Mesenchymal stem cell (in vitro differentiated cells and primary cell): ENCODE results near the gene PPP6R3.

Experiments used
- DNase-seq: peaks from one replicate; pipeline ENCODE4 v3.0.0-alpha.2; 2013
- H2AFZ ChIP-seq: one replicate; pipeline ENCODE4 v1.6.1; 2013; ENCODE audit warnings: low read depth, mild to moderate bottlenecking, control low read depth, inconsistent platforms, low read length, moderate library complexity
- H2AK5ac ChIP-seq: 2 replicates; pipeline ENCODE4 v1.6.1; 2013; ENCODE audit warnings: low read length, moderate library complexity, mild to moderate bottlenecking, inconsistent platforms; ENCODE audit not compliant: severe bottlenecking
- H2BK120ac ChIP-seq: one replicate; pipeline ENCODE4 v1.6.1; 2013; ENCODE audit warnings: low read depth, mild to moderate bottlenecking, inconsistent platforms, low read length, moderate library complexity
- H2BK12ac ChIP-seq, 2 experiments: one replicate each; pipeline ENCODE4 v1.6.1; 2013; ENCODE audit warnings: inconsistent platforms in 2 of 2, low read length in 2 of 2, mild to moderate bottlenecking in 2 of 2, moderate library complexity in 2 of 2, control low read depth in 1 of 2
- H2BK15ac ChIP-seq: one replicate; pipeline ENCODE4 v1.6.1; 2013; ENCODE audit warnings: mild to moderate bottlenecking, low read depth, inconsistent platforms; ENCODE audit not compliant: poor library complexity, severe bottlenecking
- H2BK5ac ChIP-seq: 2 replicates; pipeline ENCODE4 v1.6.1; 2013; ENCODE audit warnings: low read depth, mild to moderate bottlenecking, low read length, control low read depth, inconsistent platforms; ENCODE audit not compliant: poor library complexity, severe bottlenecking
- H3K14ac ChIP-seq, 2 experiments: one replicate each; pipeline ENCODE4 v1.6.1; 2013; ENCODE audit warnings: inconsistent platforms in 2 of 2, low read length in 2 of 2, control low read depth in 1 of 2, mild to moderate bottlenecking in 1 of 2, moderate library complexity in 1 of 2
- H3K18ac ChIP-seq, 2 experiments: one replicate each; pipeline ENCODE4 v1.6.1; 2013; ENCODE audit warnings: inconsistent platforms in 2 of 2, low read length in 2 of 2, control low read depth in 1 of 2, low read depth in 1 of 2, mild to moderate bottlenecking in 1 of 2
- H3K23ac ChIP-seq, 2 experiments: one replicate each; pipeline ENCODE4 v1.6.1; 2013; ENCODE audit warnings: inconsistent platforms in 2 of 2, low read length in 2 of 2, mild to moderate bottlenecking in 2 of 2, moderate library complexity in 2 of 2, control low read depth in 1 of 2
- H3K27ac ChIP-seq: 2 replicates; pipeline ENCODE4 v1.5.1; 2013; ENCODE audit warnings: mild to moderate bottlenecking, moderate library complexity, low read length, control low read depth, inconsistent platforms; ENCODE audit not compliant: poor library complexity, severe bottlenecking
- H3K27me3 ChIP-seq, 2 experiments: 2 replicates each; pipeline versions ENCODE4 v1.6.1 to v1.7.0; 2013; ENCODE audit warnings: low read length in 2 of 2, mild to moderate bottlenecking in 2 of 2, moderate library complexity in 2 of 2, control low read depth in 1 of 2, inconsistent platforms in 1 of 2; ENCODE audit not compliant: control insufficient read depth in 1 of 2, insufficient read depth in 1 of 2
- H3K36me3 ChIP-seq, 2 experiments: 2 replicates each; pipeline versions ENCODE4 v1.6.1 to v1.7.0; 2013; ENCODE audit warnings: low read length in 2 of 2, control low read depth in 1 of 2, inconsistent platforms in 1 of 2, low read depth in 1 of 2, mild to moderate bottlenecking in 1 of 2; ENCODE audit not compliant: insufficient read depth in 2 of 2, control insufficient read depth in 1 of 2
- H3K4ac ChIP-seq, 2 experiments: one replicate each; pipeline ENCODE4 v1.6.1; 2013; ENCODE audit warnings: inconsistent platforms in 2 of 2, low read length in 2 of 2, mild to moderate bottlenecking in 2 of 2, moderate library complexity in 2 of 2, control low read depth in 1 of 2, low read depth in 1 of 2
- H3K4me1 ChIP-seq: 2 replicates; pipeline ENCODE4 v1.6.1; 2013; ENCODE audit warnings: low read depth, low read length, control low read depth; ENCODE audit not compliant: control insufficient read depth, insufficient read depth
- H3K4me2 ChIP-seq: 2 replicates; pipeline ENCODE4 v1.6.1; 2013; ENCODE audit warnings: low read length, mild to moderate bottlenecking, inconsistent platforms; ENCODE audit not compliant: poor library complexity, severe bottlenecking
- H3K4me3 ChIP-seq, 2 experiments: 2 replicates each; pipeline versions ENCODE4 v1.5.1 to v1.7.0; 2013; ENCODE audit warnings: low read length in 2 of 2, mild to moderate bottlenecking in 2 of 2, control low read depth in 1 of 2, low read depth in 1 of 2; ENCODE audit not compliant: insufficient read depth in 1 of 2
- H3K79me1 ChIP-seq: replicated peaks from 2 replicates; pipeline ENCODE4 v1.6.1; 2013; ENCODE audit warnings: mild to moderate bottlenecking, control low read depth, low read length, inconsistent platforms; ENCODE audit not compliant: poor library complexity, severe bottlenecking
- H3K9ac ChIP-seq: 2 replicates; pipeline ENCODE4 v1.7.0; 2013; ENCODE audit warnings: mild to moderate bottlenecking, low read length, moderate library complexity
- H3K9me3 ChIP-seq: 2 replicates; pipeline ENCODE4 v1.7.0; 2013; ENCODE audit warnings: mild to moderate bottlenecking, low read length; ENCODE audit not compliant: control insufficient read depth
- H4K8ac ChIP-seq: one replicate; pipeline ENCODE4 v1.6.1; 2013; ENCODE audit warnings: inconsistent platforms, mild to moderate bottlenecking, low read length, moderate library complexity
- H4K91ac ChIP-seq: one replicate; pipeline ENCODE4 v1.6.1; 2013; ENCODE audit warnings: mild to moderate bottlenecking, low read length, inconsistent platforms
- WGBS: methylation state at CpG from one replicate; pipeline ENCODE4 v1.1.7; 2013; ENCODE audit warnings: mixed read lengths; 5-methylcytosine and 5-hydroxymethylcytosine counted together

The PPP6R3 gene

GRCh38 chr11:68438658-68439259 is 21.8 kb upstream of the PPP6R3 start:
- H3K4me2 ChIP-seq: no peak overlapping the region
- no peak overlapping the region for H3K23ac ChIP-seq
- peak overlapping the region; percentile 31 for H4K91ac ChIP-seq
- peak overlapping the region in 1 of 2 experiments; percentile 60 for H2BK12ac ChIP-seq
- H3K9ac ChIP-seq: no peak overlapping the region
- H2BK5ac ChIP-seq: peak overlapping the region; percentile 69
- H3K4me3 ChIP-seq: no peak overlapping the region
- no peak overlapping the region for H3K14ac ChIP-seq
- peak overlapping the region; percentile 67 for H2BK15ac ChIP-seq
- no peak overlapping the region for H2BK120ac ChIP-seq
- peak overlapping the region; percentile 97 for H2AK5ac ChIP-seq
- peaks cover 59% of the 10 kb centered on the region for H3K4me1 ChIP-seq
- no peaks in the 10 kb centered on the region for H3K27me3 ChIP-seq
- H4K8ac ChIP-seq: peak overlapping the region; percentile 74
- DNase-seq: no peak
- peak overlapping the region in 1 of 2 experiments; percentile 66 for H3K4ac ChIP-seq
- H3K9me3 ChIP-seq: no peaks in the 10 kb centered on the region
- peak overlapping the region; percentile 88 for H3K27ac ChIP-seq
- H2AFZ ChIP-seq: no peak overlapping the region
- peaks cover 10 to 47% of the 10 kb centered on the region in 2 experiments for H3K36me3 ChIP-seq
- no peak overlapping the region for H3K18ac ChIP-seq
- 85% methylated on average over 5 of the region's 6 CpGs for WGBS
- H3K79me1 ChIP-seq: peaks cover 3% of the 10 kb centered on the region

GRCh38 chr11:68439355-68440065 is 21.0 kb upstream of the PPP6R3 start:
- H3K79me1 ChIP-seq: peaks cover 2% of the 10 kb centered on the region
- DNase-seq: no peak
- no peak overlapping the region for H3K9ac ChIP-seq
- H2AFZ ChIP-seq: no peak overlapping the region
- no peak overlapping the region for H3K4me2 ChIP-seq
- H2BK15ac ChIP-seq: no peak overlapping the region
- H3K9me3 ChIP-seq: no peaks in the 10 kb centered on the region
- no peaks in the 10 kb centered on the region for H3K27me3 ChIP-seq
- peak overlapping the region; percentile 69 for H2BK5ac ChIP-seq
- no peak overlapping the region for H3K14ac ChIP-seq
- peak overlapping the region in 1 of 2 experiments; percentile 58 for H3K18ac ChIP-seq
- no peak overlapping the region for H3K23ac ChIP-seq
- peak overlapping the region; percentile 65 for H4K91ac ChIP-seq
- H3K4me3 ChIP-seq: no peak overlapping the region
- H4K8ac ChIP-seq: peak overlapping the region; percentile 35
- peak overlapping the region; percentile 44 to 66 for H3K4ac ChIP-seq
- peaks cover 59% of the 10 kb centered on the region for H3K4me1 ChIP-seq
- peaks cover 6 to 44% of the 10 kb centered on the region in 2 experiments for H3K36me3 ChIP-seq
- H2BK120ac ChIP-seq: no peak overlapping the region
- WGBS: 72% methylated on average over 35 of the region's 38 CpGs
- H3K27ac ChIP-seq: peak overlapping the region; percentile 88
- H2AK5ac ChIP-seq: peak overlapping the region; percentile 69
- peak overlapping the region in 1 of 2 experiments; percentile 81 for H2BK12ac ChIP-seq

GRCh38 chr11:68440224-68440623 is 20.3 kb upstream of the PPP6R3 start:
- WGBS: 68% methylated on average over 8 of the region's 8 CpGs
- DNase-seq: no peak

More at GRCh38 chr11:68440224-68440623, 20.3 kb upstream of the PPP6R3 start:
- Histone ChIP-seq H2BK5ac (no peak overlapping the region), H4K91ac (no peak overlapping the region), H3K36me3 (peaks cover 3 to 39% of the 10 kb centered on the region in 2 experiments), H3K27me3 (no peaks in the 10 kb centered on the region), H3K23ac (no peak overlapping the region), H3K27ac (peak overlapping the region; percentile 77), H3K18ac (peak overlapping the region in 1 of 2 experiments; percentile 83), H3K9me3 (no peaks in the 10 kb centered on the region), H3K4me1 (peaks cover 59% of the 10 kb centered on the region), H3K4me2 (peak overlapping the region; percentile 5), H3K4ac (peak overlapping the region; percentile 22 to 49), H2BK15ac (no peak overlapping the region), H3K79me1 (peaks cover 2% of the 10 kb centered on the region), H2AK5ac (peak overlapping the region; percentile 75), H3K4me3 (no peak overlapping the region), H2BK12ac (peak overlapping the region in 1 of 2 experiments; percentile 12), H2AFZ (no peak overlapping the region), H3K14ac (no peak overlapping the region), H3K9ac (peak overlapping the region; percentile 7), H2BK120ac (no peak overlapping the region), H4K8ac (no peak overlapping the region)
